Memory B cell (primary cell): ENCODE results near the gene SLC8A1.

Experiments used
- ATAC-seq: fragments of 150-1000 bp; cut with Tn5 transposase; 2 replicates; pipeline ENCODE4 v1.10.0; 2021; ENCODE audit warnings: low read depth, mild to moderate bottlenecking, moderate library complexity
- DNase-seq, 2 donors: peaks; one replicate each; pipeline ENCODE4 v3.0.0; 2022; ENCODE audit warnings: low spot score in 2 of 2
- H3K27ac Mint-ChIP-seq: one replicate; pipeline ENCODE4 v1.8.0; 2022; ENCODE audit warnings: mild to moderate bottlenecking, moderate library complexity, mixed read lengths
- H3K27me3 Mint-ChIP-seq: one replicate; pipeline ENCODE4 v1.8.0; 2022; ENCODE audit warnings: mixed read lengths
- H3K36me3 Mint-ChIP-seq: one replicate; pipeline ENCODE4 v1.8.0; 2022; ENCODE audit warnings: mild to moderate bottlenecking, mixed read lengths
- H3K4me1 Mint-ChIP-seq: one replicate; pipeline ENCODE4 v1.8.0; 2022; ENCODE audit warnings: mixed read lengths
- H3K4me3 Mint-ChIP-seq: one replicate; pipeline ENCODE4 v1.8.0; 2022; ENCODE audit warnings: mild to moderate bottlenecking, moderate library complexity, mixed read lengths
- H3K9me3 Mint-ChIP-seq: one replicate; pipeline ENCODE4 v1.8.0; 2022; ENCODE audit warnings: mixed read lengths

Gene SLC8A1

DNA sequence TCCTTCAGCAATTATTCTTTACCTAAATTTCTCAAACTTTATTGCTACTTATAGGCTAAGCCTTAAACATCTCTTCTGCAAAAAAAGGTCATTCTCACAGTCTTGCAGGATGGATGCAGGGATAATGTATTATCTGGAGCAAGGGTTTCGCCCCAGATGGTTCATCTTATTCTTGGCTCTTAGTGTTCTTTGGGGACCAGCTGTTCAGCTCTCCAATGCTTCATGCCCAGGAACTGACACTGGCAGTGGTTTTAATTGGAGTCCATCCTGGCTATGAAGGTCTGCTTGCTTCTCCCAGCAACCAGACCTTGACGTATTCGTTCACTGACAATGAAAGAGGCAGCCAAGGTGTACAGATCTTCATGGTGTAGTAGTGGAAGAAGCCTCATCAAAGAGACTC lies 331.9 kb downstream of the SLC8A1 start:
- H3K27me3 Mint-ChIP-seq, result peaks cover 1% of the 10 kb centered on the region
- H3K9me3 Mint-ChIP-seq, result no peaks in the 10 kb centered on the region
- DNase-seq, result no peak
- no peak overlapping the region for H3K27ac Mint-ChIP-seq
- H3K4me3 Mint-ChIP-seq, result no peak overlapping the region
- no peaks in the 10 kb centered on the region for H3K4me1 Mint-ChIP-seq
- ATAC-seq, result no peak
- H3K36me3 Mint-ChIP-seq, result no peaks in the 10 kb centered on the region

DNA sequence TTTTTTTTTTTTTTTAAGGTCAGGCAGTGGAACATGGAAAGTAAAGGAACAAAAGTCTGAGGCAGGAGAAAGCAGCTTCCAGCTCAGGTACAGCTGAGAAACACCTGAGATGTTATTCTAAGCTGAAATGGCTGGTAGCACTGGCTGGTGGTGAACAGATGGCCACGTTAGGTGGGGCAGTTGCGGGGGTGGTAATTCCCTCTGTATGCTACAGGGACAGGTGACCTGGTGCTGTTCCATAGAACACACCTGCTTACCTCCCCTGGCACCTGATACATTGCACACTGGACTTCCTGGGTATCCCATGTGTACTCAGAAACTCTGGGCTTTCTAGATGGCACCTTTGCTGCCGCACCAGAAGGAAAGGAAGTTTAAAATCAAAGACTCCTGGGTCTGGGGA lies 333.3 kb downstream of the SLC8A1 start:
- H3K27ac Mint-ChIP-seq, result no peak overlapping the region
- H3K4me1 Mint-ChIP-seq, result no peaks in the 10 kb centered on the region
- H3K36me3 Mint-ChIP-seq, result no peaks in the 10 kb centered on the region
- no peaks in the 10 kb centered on the region for H3K9me3 Mint-ChIP-seq
- ATAC-seq, result no peak
- DNase-seq, result no peak
- H3K4me3 Mint-ChIP-seq, result no peak overlapping the region
- H3K27me3 Mint-ChIP-seq, result no peaks in the 10 kb centered on the region

DNA sequence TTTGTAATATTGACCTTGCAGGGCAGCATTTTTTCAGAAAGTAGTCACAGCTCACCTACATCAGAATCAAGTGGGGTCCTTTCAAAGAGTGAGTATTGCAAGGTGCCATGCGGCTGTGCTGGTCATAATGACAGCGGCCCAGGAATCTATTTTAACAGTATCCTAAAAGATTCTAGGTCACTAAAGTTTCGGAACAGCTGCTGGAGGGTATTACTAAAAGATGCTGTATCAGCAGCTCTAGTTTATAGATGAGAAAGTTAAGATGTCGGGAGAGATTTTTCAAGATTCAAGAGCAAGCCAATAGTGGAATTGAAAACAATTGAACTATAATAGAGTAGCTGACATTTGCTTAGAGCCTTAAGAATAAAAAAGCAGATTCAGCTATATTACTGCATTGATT lies 336.0 kb downstream of the SLC8A1 start:
- H3K4me3 Mint-ChIP-seq, result no peak overlapping the region
- no peaks in the 10 kb centered on the region for H3K27me3 Mint-ChIP-seq
- no peaks in the 10 kb centered on the region for H3K36me3 Mint-ChIP-seq
- DNase-seq, result no peak
- ATAC-seq, result no peak
- no peaks in the 10 kb centered on the region for H3K9me3 Mint-ChIP-seq
- H3K4me1 Mint-ChIP-seq, result no peaks in the 10 kb centered on the region
- no peak overlapping the region for H3K27ac Mint-ChIP-seq

DNA sequence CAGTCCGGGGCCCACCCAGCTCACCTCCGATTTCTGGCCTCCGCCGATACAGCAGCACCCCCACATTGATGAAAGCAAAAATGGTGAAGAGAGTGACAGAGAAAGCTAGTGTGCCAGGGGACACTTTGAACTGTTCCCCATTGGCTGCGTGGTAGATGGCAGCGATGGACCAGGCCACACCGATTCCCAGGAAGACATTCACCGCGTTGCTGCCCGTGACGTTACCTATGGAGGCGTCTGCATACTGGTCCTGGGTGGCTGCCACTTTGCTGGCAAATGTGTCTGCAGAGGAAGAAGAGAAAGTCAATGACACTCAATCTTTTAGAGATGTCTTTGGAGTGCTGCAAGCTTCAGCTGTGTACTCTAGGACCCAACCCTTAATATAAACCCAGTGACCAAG lies 336.5 kb downstream of the SLC8A1 start:
- no peaks in the 10 kb centered on the region for H3K36me3 Mint-ChIP-seq
- no peaks in the 10 kb centered on the region for H3K27me3 Mint-ChIP-seq
- no peak for DNase-seq
- H3K9me3 Mint-ChIP-seq, result no peaks in the 10 kb centered on the region
- H3K4me3 Mint-ChIP-seq, result no peak overlapping the region
- no peak overlapping the region for H3K27ac Mint-ChIP-seq
- H3K4me1 Mint-ChIP-seq, result no peaks in the 10 kb centered on the region
- no peak for ATAC-seq

DNA sequence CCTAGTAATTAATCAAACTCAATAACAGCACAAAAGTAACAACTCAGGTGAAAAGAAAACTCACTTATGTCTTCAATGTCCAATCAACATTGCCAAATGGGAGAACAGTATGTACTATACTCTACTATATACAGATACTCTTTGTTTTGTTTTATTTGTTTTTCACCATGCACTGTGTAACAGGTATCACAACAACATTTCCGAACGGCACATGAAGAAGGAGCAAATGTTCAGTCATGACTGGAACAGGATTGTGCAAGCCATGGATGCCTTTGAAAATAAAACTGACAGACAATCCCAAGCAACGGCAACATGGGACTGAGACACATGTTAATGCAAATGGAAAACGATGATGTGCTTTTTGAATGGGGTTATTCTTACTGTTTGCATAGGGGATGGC lies 337.9 kb downstream of the SLC8A1 start:
- no peak overlapping the region for H3K27ac Mint-ChIP-seq
- ATAC-seq (no peak), DNase-seq (no peak)
- H3K27me3 Mint-ChIP-seq, result no peaks in the 10 kb centered on the region
- H3K4me3 Mint-ChIP-seq, result no peak overlapping the region
- no peaks in the 10 kb centered on the region for H3K4me1 Mint-ChIP-seq
- no peaks in the 10 kb centered on the region for H3K36me3 Mint-ChIP-seq
- no peaks in the 10 kb centered on the region for H3K9me3 Mint-ChIP-seq

DNA sequence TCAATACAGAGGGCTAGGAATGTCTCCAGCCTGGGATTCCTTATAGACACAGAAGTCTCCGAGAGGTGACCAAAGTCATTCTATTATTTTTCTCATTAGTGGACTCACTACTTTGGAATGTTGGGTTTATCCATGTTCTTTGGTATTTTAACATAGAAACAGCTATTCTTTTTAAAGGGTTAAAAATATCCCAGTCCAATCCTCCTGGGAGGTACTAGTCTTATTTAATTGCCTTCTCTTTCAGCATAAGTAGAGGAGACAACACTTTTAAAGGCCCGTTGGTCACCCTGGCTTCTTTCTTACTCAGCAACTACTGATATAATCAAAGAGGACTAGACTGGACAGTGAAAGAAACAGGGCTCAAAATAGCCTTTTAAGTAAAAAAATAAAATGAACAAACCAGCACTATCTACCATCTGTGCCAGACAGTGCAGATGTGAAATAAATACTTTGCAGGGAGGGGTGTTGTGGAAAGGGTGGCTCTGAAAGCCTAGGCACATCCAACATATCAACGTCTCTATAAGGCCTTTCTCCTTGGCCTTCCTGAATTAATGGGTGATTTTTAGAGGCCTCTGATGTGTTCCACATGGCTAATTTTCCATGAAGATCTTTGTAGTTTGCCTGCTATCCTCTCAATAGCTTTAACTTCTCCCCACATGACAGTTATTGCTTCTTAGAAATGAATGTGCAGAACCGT lies 338.5 kb downstream of the SLC8A1 start:
- Mint-ChIP-seq H3K9me3 (no peaks in the 10 kb centered on the region), H3K4me1 (no peaks in the 10 kb centered on the region), H3K27ac (no peak overlapping the region), H3K27me3 (no peaks in the 10 kb centered on the region), H3K36me3 (no peaks in the 10 kb centered on the region), H3K4me3 (no peak overlapping the region)
- ATAC-seq (no peak), DNase-seq (no peak)

DNA sequence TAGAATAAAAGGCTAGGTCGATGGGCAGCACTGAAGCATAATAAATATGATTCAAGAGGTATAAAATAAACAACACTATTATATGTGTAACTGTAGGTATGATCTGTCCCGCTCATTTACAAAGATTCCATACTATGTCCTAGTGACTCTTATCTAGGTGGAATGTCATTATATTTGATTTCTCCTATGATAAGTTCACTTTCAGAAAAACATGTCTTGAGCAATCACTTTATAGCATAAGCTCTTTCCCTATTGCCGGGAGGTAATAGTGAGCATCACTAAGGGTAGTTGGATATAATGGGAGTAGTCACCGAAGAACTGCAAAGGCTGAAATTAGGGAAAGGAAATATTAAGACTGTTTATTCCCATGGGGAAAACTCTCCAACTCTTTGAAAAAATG lies 342.5 kb downstream of the SLC8A1 start:
- no peaks in the 10 kb centered on the region for H3K27me3 Mint-ChIP-seq
- H3K36me3 Mint-ChIP-seq, result no peaks in the 10 kb centered on the region
- ATAC-seq (no peak), DNase-seq (no peak)
- no peaks in the 10 kb centered on the region for H3K9me3 Mint-ChIP-seq
- H3K4me1 Mint-ChIP-seq, result no peaks in the 10 kb centered on the region
- H3K27ac Mint-ChIP-seq, result no peak overlapping the region
- H3K4me3 Mint-ChIP-seq, result no peak overlapping the region

DNA sequence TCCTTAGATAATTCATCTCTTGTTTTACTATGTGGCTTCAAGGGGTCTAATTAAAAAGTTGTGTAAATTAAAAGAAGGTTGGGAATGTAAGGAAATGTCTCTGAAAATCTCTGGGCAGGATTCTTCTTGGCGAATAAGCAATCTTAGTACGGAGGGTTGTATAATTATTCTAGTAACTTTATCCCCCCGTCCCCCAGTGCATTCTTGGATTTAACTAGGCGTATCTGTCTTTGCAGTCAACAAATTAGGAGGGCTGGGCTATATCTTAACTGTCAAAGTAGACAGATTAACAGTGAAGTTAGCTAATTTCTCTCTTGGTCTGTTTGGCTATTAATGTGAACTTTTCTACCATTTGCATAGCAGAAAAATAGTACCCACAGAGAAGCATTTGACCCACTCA lies 343.0 kb downstream of the SLC8A1 start:
- Mint-ChIP-seq H3K27ac (no peak overlapping the region), H3K27me3 (no peaks in the 10 kb centered on the region), H3K9me3 (no peaks in the 10 kb centered on the region), H3K4me1 (no peaks in the 10 kb centered on the region), H3K4me3 (no peak overlapping the region), H3K36me3 (no peaks in the 10 kb centered on the region)
- DNase-seq (no peak), ATAC-seq (no peak)

DNA sequence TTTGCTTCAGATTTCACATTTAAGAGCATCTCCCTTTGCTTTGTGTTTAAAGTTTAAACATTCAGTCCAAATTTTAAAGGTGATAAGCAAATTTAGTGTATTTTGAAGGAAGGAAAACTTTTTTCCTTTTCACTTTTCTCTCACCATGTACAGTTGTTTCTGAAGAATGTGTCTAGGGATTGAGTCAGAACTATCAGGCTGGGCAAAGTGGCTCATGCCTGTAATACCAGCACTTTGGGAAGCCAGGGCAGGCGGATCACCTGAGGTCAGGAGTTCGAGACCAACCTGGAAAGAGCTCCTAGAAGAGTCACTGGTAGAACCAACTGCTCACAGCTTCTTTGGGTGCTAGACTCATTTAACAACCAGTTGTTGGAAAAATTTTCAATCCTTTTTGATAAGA lies 345.8 kb downstream of the SLC8A1 start:
- ATAC-seq (no peak), DNase-seq (no peak)
- H3K4me3 Mint-ChIP-seq, result no peak overlapping the region
- no peaks in the 10 kb centered on the region for H3K9me3 Mint-ChIP-seq
- no peaks in the 10 kb centered on the region for H3K4me1 Mint-ChIP-seq
- no peaks in the 10 kb centered on the region for H3K36me3 Mint-ChIP-seq
- H3K27ac Mint-ChIP-seq, result no peak overlapping the region
- H3K27me3 Mint-ChIP-seq, result no peaks in the 10 kb centered on the region

DNA sequence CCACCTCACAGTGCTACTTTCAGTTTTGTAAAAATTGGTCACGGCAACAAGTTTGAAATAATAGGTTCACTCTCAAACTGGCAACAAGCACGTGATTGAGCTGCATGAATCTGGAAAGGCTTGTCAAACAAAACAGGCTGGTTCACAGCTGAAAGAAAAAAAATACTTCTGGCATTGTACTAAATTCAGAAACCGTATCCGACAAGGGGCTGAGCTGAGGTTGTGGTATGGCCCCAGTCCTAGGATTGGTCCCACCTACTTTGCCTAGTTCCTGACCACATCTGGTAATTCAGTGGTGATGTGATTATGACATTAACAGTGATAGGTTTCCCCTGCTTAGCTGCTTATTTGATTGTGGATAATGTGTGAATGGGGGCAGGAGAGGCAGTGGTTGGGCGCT lies 346.3 kb downstream of the SLC8A1 start:
- H3K27me3 Mint-ChIP-seq, result no peaks in the 10 kb centered on the region
- H3K4me1 Mint-ChIP-seq, result no peaks in the 10 kb centered on the region
- no peak overlapping the region for H3K4me3 Mint-ChIP-seq
- ATAC-seq, result no peak
- no peak for DNase-seq
- H3K36me3 Mint-ChIP-seq, result no peaks in the 10 kb centered on the region
- H3K9me3 Mint-ChIP-seq, result no peaks in the 10 kb centered on the region
- H3K27ac Mint-ChIP-seq, result no peak overlapping the region

DNA sequence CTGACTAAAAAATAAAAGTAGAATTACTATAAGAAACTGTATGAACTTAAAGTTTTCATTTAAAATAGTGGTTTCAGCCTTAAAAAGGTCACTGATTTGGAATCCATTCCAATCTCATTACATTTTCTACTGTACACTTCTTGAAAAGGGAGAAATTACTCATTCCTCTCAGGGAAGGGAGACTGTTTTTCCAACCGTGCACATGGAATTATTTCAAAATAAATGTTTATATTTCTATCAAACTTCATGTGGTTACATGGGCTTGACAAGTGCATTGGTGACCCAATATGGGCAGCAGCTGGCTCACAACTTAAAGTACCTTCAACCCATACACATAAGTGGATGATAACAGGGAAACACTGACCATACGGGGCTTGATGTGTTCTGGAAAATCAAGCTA lies 348.3 kb downstream of the SLC8A1 start:
- no peaks in the 10 kb centered on the region for H3K4me1 Mint-ChIP-seq
- no peaks in the 10 kb centered on the region for H3K27me3 Mint-ChIP-seq
- no peak overlapping the region for H3K27ac Mint-ChIP-seq
- ATAC-seq (no peak), DNase-seq (no peak)
- no peak overlapping the region for H3K4me3 Mint-ChIP-seq
- H3K9me3 Mint-ChIP-seq, result no peaks in the 10 kb centered on the region
- no peaks in the 10 kb centered on the region for H3K36me3 Mint-ChIP-seq

DNA sequence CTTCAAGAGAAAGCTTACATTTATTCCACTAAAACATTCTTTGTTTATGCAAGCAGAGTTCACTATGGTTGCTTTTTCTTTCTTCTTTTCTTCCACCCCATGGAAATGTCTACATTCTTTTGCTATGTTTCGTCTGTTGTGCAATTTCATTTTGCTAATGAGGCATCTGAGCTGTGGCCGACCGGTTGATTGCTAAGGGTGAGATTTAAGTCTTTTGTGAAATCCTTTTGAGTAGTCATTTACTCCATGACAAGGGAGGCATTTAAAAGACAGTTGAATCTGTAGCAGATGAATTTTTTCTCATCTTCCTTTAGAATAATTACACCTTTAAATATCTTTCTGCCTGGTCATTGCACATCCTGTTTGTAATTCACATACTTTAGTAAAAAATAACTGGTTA lies 348.7 kb downstream of the SLC8A1 start:
- Mint-ChIP-seq H3K27ac (no peak overlapping the region), H3K36me3 (no peaks in the 10 kb centered on the region), H3K27me3 (no peaks in the 10 kb centered on the region), H3K9me3 (no peaks in the 10 kb centered on the region), H3K4me3 (no peak overlapping the region), H3K4me1 (no peaks in the 10 kb centered on the region)
- ATAC-seq (no peak), DNase-seq (no peak)

DNA sequence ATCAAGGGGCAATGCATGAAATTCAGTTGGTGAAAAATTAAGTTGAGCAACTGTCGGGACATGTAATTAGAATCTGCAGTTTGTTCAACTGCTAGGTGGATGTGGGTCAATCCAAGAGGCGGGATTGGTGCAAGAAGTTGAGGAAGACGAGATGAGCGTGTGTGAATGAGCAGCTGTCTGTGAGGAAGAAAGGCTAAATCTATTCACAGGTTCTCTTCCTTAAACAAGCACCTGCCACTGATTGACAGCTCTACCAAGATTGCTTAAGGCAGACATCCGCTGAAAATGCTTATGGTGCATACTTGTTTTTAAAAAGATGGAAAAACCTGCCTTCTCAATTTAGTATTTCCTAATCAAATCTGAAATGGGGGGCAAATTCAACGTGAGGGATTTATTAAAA lies 349.4 kb downstream of the SLC8A1 start:
- no peak for ATAC-seq
- H3K4me3 Mint-ChIP-seq, result no peak overlapping the region
- no peaks in the 10 kb centered on the region for H3K4me1 Mint-ChIP-seq
- no peaks in the 10 kb centered on the region for H3K9me3 Mint-ChIP-seq
- H3K27ac Mint-ChIP-seq, result no peak overlapping the region
- no peaks in the 10 kb centered on the region for H3K27me3 Mint-ChIP-seq
- no peak for DNase-seq
- H3K36me3 Mint-ChIP-seq, result no peaks in the 10 kb centered on the region

DNA sequence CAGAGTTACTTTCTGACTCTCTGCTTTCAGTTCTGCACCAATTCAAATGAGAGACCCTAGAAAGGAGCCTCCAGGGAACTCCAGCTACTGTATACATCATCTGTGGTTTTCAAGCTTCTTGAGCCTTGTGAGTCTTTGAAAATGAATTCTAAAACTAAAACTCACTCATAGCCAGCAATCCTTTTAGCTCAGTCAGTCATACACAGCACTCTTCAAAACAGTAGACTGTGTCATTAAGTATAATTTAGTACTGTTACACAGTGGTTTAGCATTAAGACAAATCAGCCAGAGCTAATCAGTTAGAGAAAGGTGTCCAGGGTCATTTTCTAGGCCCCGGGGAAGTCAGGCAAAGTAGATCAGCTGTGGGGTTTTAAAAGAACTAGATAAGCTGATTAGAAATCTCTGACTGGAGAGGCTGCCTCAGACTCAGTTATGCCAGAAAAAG lies 350.7 kb downstream of the SLC8A1 start:
- Mint-ChIP-seq H3K9me3 (no peaks in the 10 kb centered on the region), H3K4me1 (no peaks in the 10 kb centered on the region), H3K4me3 (no peak overlapping the region), H3K36me3 (no peaks in the 10 kb centered on the region), H3K27ac (no peak overlapping the region), H3K27me3 (no peaks in the 10 kb centered on the region)
- ATAC-seq (no peak), DNase-seq (no peak)

DNA sequence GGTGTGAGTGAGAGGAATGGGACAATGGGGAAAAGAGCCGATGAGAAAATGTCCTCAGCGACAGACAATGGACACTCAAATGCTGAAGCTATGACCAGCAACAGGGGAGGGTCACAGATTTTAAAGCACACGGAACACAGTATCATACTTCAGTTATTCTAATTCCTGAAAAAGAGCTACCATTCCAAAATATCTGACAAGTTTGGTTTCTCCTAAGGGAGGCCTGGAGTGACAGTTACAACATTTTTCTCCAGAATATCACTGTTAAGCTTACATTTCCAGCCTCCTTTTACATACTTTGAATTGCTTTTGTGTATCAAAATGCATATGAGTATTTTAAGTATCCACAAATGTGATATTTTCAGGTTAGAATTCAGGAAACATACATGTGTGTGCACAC lies 351.2 kb downstream of the SLC8A1 start:
- Mint-ChIP-seq H3K4me1 (no peaks in the 10 kb centered on the region), H3K36me3 (no peaks in the 10 kb centered on the region), H3K9me3 (no peaks in the 10 kb centered on the region), H3K4me3 (no peak overlapping the region), H3K27me3 (no peaks in the 10 kb centered on the region), H3K27ac (no peak overlapping the region)
- DNase-seq (no peak), ATAC-seq (no peak)
